Measurements from ENCODE around the gene PAM.

DNA sequence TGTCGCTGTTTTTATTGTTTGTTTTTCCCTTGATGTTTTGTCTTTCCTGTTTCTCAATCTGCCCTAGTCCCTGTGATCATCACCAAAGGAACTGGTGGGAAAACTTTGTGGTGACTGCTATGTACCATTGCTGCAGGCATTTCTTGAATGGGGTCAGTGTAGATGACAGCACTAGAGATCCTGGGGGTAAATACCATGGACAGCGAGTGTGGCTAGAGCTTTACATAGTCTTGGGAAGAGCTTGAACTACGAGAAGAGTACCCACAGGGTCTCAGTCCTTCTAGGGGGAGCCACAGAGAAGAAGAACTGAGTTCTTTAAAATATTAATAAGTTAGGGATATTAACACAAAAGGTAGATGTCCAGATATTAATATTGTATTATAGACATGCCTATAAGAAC lies 138.8 kb downstream of the PAM start:
- TF ChIP-seq, protein P1, sequence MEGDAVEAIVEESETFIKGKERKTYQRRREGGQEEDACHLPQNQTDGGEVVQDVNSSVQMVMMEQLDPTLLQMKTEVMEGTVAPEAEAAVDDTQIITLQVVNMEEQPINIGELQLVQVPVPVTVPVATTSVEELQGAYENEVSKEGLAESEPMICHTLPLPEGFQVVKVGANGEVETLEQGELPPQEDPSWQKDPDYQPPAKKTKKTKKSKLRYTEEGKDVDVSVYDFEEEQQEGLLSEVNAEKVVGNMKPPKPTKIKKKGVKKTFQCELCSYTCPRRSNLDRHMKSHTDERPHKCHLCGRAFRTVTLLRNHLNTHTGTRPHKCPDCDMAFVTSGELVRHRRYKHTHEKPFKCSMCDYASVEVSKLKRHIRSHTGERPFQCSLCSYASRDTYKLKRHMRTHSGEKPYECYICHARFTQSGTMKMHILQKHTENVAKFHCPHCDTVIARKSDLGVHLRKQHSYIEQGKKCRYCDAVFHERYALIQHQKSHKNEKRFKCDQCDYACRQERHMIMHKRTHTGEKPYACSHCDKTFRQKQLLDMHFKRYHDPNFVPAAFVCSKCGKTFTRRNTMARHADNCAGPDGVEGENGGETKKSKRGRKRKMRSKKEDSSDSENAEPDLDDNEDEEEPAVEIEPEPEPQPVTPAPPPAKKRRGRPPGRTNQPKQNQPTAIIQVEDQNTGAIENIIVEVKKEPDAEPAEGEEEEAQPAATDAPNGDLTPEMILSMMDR (IDR thresholded peaks at IDR 0.05): no peak
- no peak for TF ChIP-seq POLR2A (IDR thresholded peaks at IDR 0.05)

All from testis (tissue), 2 donors.